ENCODE data around the gene SMARCD1. TPM values are rescaled to one million over a fixed set of nuclear protein-coding genes. Genes with fewer than 3 reads are reported as not detected.

Gene SMARCD1
- total and polyA plus RNA-seq, 2 experiments from 2014 or later, result 27.9 to 33.4 TPM

GRCh38 chr12:50042693-50043092 is 42.4 kb upstream of the SMARCD1 start:
- Histone ChIP-seq H3K9me2 (replicated peaks; ENCODE audit: insufficient read depth) (no peaks in the 10 kb centered on the region), H3K79me2 (no peaks in the 10 kb centered on the region), H2AFZ (no peak overlapping the region), H3K27me3 (no peaks in the 10 kb centered on the region), H3K9me3 (ENCODE audit: low read depth) (no peaks in the 10 kb centered on the region), H3K4me2 (no peak overlapping the region), H4K20me1 (ENCODE audit: insufficient read depth, poor library complexity, severe bottlenecking) (no peaks in the 10 kb centered on the region), H3K4me1 (ENCODE audit: insufficient read depth) (peaks cover 8% of the 10 kb centered on the region), H3K4me3 (no peak overlapping the region), H3K36me3 (replicated peaks; ENCODE audit: insufficient read depth, low read depth) (no peaks in the 10 kb centered on the region), H3K27ac (no peak overlapping the region)
- WGBS (ENCODE audit: low lambda C conversion rate, missing lambda C conversion rate), result 89% methylated on average over 6 of the region's 6 CpGs
- no peak for DNase-seq (ENCODE audit: low spot score)
- no peak for TF ChIP-seq CTCF (IDR thresholded peaks at IDR 0.05; ENCODE audit: poor library complexity)
- TF ChIP-seq EZH2 (IDR thresholded peaks at IDR 0.05; ENCODE audit: borderline replicate concordance), result no peak
- no peak for TF ChIP-seq EZH2phosphoT487 (IDR thresholded peaks at IDR 0.05; ENCODE audit: low read depth, severe bottlenecking, unreplicated experiment)

GRCh38 chr12:50043308-50043707 is 41.8 kb upstream of the SMARCD1 start:
- H3K27me3 ChIP-seq, result no peaks in the 10 kb centered on the region
- TF ChIP-seq CTCF (IDR thresholded peaks at IDR 0.05; ENCODE audit: poor library complexity), result no peak
- no peak for TF ChIP-seq EZH2phosphoT487 (IDR thresholded peaks at IDR 0.05; ENCODE audit: low read depth, severe bottlenecking, unreplicated experiment)
- TF ChIP-seq EZH2 (IDR thresholded peaks at IDR 0.05; ENCODE audit: borderline replicate concordance), result no peak
- H3K4me2 ChIP-seq, result no peak overlapping the region
- H3K4me3 ChIP-seq, result no peak overlapping the region
- H3K9me2 ChIP-seq (replicated peaks; ENCODE audit: insufficient read depth), result no peaks in the 10 kb centered on the region
- H3K9me3 ChIP-seq (ENCODE audit: low read depth), result no peaks in the 10 kb centered on the region
- H3K27ac ChIP-seq, result no peak overlapping the region
- peaks cover 8% of the 10 kb centered on the region for H3K4me1 ChIP-seq (ENCODE audit: insufficient read depth)
- WGBS (ENCODE audit: low lambda C conversion rate, missing lambda C conversion rate), result 87% methylated on average over 2 of the region's 2 CpGs
- no peak for DNase-seq (ENCODE audit: low spot score)
- no peaks in the 10 kb centered on the region for H3K36me3 ChIP-seq (replicated peaks; ENCODE audit: insufficient read depth, low read depth)
- H2AFZ ChIP-seq, result no peak overlapping the region
- H4K20me1 ChIP-seq (ENCODE audit: insufficient read depth, poor library complexity, severe bottlenecking), result no peaks in the 10 kb centered on the region
- no peaks in the 10 kb centered on the region for H3K79me2 ChIP-seq

GRCh38 chr12:50043854-50044253 is 41.3 kb upstream of the SMARCD1 start:
- Histone ChIP-seq H3K4me1 (ENCODE audit: insufficient read depth) (peaks cover 8% of the 10 kb centered on the region), H4K20me1 (ENCODE audit: insufficient read depth, poor library complexity, severe bottlenecking) (no peaks in the 10 kb centered on the region), H2AFZ (no peak overlapping the region), H3K4me3 (no peak overlapping the region), H3K27me3 (no peaks in the 10 kb centered on the region), H3K9me3 (ENCODE audit: low read depth) (no peaks in the 10 kb centered on the region), H3K4me2 (no peak overlapping the region), H3K79me2 (no peaks in the 10 kb centered on the region), H3K27ac (no peak overlapping the region), H3K36me3 (replicated peaks; ENCODE audit: insufficient read depth, low read depth) (no peaks in the 10 kb centered on the region), H3K9me2 (replicated peaks; ENCODE audit: insufficient read depth) (no peaks in the 10 kb centered on the region)
- TF ChIP-seq CTCF (IDR thresholded peaks at IDR 0.05; ENCODE audit: poor library complexity) (no peak), EZH2phosphoT487 (IDR thresholded peaks at IDR 0.05; ENCODE audit: low read depth, severe bottlenecking, unreplicated experiment) (no peak), EZH2 (IDR thresholded peaks at IDR 0.05; ENCODE audit: borderline replicate concordance) (no peak)
- 92% methylated on average over 6 of the region's 6 CpGs for WGBS (ENCODE audit: low lambda C conversion rate, missing lambda C conversion rate)
- DNase-seq (ENCODE audit: low spot score), result no peak
